SU-DHL-6 (cell line): Measurements from ENCODE around the gene RAP1GAP.

Experiments used
- H2AFZ ChIP-seq: fragments of 200-600 bp; sonication (generic); 2 replicates; pipeline ENCODE4 v1.6.1; 2014; ENCODE audit warnings: low read depth, mild to moderate bottlenecking, moderate library complexity, mixed read lengths, antibody characterized with exemption, low read length; ENCODE audit not compliant: severe bottlenecking
- H3F3A ChIP-seq: fragments of 200-600 bp; shearing (Covaris generic); 2 replicates; pipeline ENCODE4 v1.6.0; 2016; ENCODE audit warnings: antibody characterized with exemption, mild to moderate bottlenecking; ENCODE audit not compliant: insufficient read depth
- H3K27ac ChIP-seq: fragments of 200-600 bp; sonication (generic); 2 replicates; pipeline ENCODE4 v1.5.1; 2016; ENCODE audit warnings: low read depth, mild to moderate bottlenecking, low read length, moderate library complexity, mixed read lengths
- H3K27me3 ChIP-seq: fragments of 200-600 bp; sonication (generic), shearing (Covaris generic); 2 replicates; pipeline ENCODE4 v1.6.0; 2014; ENCODE audit warnings: mild to moderate bottlenecking, low read length
- H3K36me3 ChIP-seq: fragments of 200-600 bp; sonication (generic); 2 replicates; pipeline ENCODE4 v1.6.1; 2014; ENCODE audit warnings: mild to moderate bottlenecking, low read length, mixed read lengths
- H3K4me2 ChIP-seq: fragments of 300-600, 200-600 bp; shearing (Covaris generic), sonication (generic); 2 replicates; pipeline ENCODE4 v1.6.0; 2014; ENCODE audit warnings: low read length, low read depth, mild to moderate bottlenecking; ENCODE audit not compliant: poor library complexity, severe bottlenecking
- H3K4me3 ChIP-seq: fragments of 200-600 bp; sonication (generic); 2 replicates; pipeline ENCODE4 v1.5.1; 2014; ENCODE audit warnings: antibody characterized with exemption, low read length, mild to moderate bottlenecking, mixed read lengths; ENCODE audit not compliant: insufficient read depth, poor library complexity, severe bottlenecking
- H3K79me2 ChIP-seq: fragments of 200-600 bp; sonication (generic); 2 replicates; pipeline ENCODE4 v1.6.1; 2014; ENCODE audit warnings: mild to moderate bottlenecking, low read length, moderate library complexity; ENCODE audit not compliant: insufficient read depth
- H3K9ac ChIP-seq: fragments of 200-600 bp; sonication (generic); 2 replicates; pipeline ENCODE4 v1.7.0; 2014; ENCODE audit warnings: mild to moderate bottlenecking, low read length
- H3K9me2 ChIP-seq: fragments of 200-600 bp; sonication (generic); replicated peaks from 2 replicates; pipeline ENCODE4 v1.6.1; 2014; ENCODE audit warnings: low read length; ENCODE audit not compliant: insufficient read depth
- H3K9me3 ChIP-seq: fragments of 200-600 bp; sonication (generic); 2 replicates; pipeline ENCODE4 v1.6.1; 2014; ENCODE audit warnings: low read length, mixed read lengths; ENCODE audit not compliant: insufficient read depth
- H4K20me1 ChIP-seq: fragments of 200-600 bp; sonication (generic); 2 replicates; pipeline ENCODE4 v1.6.1; 2014; ENCODE audit warnings: low read depth, mild to moderate bottlenecking, antibody characterized with exemption, low read length, moderate library complexity, mixed read lengths
- EZH2phosphoT487 ChIP-seq: fragments of 200-600 bp; sonication (generic), shearing (Covaris generic); conservative IDR thresholded peaks from 2 replicates; pipeline ENCODE4 v1.6.1; 2018; ENCODE audit warnings: mild to moderate bottlenecking, antibody characterized with exemption, low read length, moderate library complexity, mixed read lengths
- TF ChIP-seq, protein P1 (sequence below): fragments of 200-600 bp; sonication (generic); IDR thresholded peaks from one replicate; pipeline ENCODE4 v1.5.1; 2017; ENCODE audit warnings: antibody characterized with exemption, mild to moderate bottlenecking, low read length, moderate library complexity; ENCODE audit not compliant: insufficient read depth, poor library complexity, severe bottlenecking

The RAP1GAP gene

DNA sequence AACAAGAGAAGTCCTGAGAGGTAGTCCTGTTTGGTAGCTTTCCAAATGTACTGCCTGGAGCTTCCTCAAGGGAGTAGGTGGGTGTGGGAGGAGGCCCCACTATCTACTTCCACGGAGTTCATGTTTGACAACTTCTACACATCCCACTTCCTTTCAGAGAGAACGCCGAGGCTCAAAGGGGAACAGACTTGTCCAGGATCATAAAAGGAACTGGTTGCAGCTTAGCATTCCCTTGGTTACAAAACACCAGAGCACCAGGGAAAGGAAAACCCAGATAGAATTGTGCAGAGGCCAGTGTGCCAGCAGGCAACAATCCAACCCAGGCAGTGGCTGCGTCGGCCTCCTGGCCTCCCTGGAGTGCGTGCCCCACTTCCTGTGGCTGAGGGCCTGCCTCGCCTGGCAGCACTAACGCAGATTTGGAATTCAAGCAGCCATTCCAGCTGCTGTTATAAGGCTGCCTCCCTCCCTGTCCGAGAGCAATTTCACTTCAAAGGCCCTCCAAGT is 4.2 kb upstream of the RAP1GAP start:
- no peak overlapping the region for H3K4me2 ChIP-seq
- no peak overlapping the region for H2AFZ ChIP-seq

DNA sequence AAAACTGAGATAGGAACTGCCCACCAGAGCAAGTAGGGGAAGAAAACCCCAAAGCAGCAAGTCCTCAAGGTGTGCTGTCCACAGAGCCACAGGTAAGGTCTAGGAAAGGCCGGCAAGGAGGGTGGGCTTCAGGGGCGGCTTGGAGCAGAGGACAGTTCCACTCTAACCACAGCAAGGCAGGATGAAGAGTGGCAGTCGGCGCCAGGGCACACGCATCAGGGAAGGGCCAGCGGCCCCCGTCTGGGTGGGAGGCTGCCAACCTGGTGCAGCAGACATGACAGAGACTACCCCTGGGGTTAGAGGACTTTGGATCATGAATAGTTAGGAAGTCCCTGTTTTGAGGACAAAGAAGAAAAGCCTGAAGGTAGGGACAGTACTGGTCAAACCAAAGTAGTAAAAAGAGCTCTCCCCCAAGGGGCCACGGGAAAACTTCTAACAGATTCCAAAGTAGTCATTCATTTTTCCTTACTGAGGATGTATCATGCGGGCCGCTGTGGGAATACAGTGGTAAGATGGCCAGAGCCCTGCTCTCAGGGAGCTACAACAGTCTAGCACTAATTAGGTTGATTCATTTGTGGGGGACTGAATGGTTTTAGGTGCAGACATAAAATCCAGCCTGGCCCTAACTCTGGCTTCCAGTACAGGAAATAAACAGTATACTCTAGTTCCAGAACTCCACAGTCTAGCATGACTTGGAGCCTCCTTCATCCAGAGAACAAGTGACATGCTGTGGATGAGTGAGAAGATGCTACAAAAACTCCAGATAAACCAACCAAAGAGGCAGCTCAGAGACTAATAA is 3.5 kb upstream of the RAP1GAP start:
- Histone ChIP-seq H3K27me3 (no peaks in the 10 kb centered on the region), H4K20me1 (0 out of 2 replicates have a peak, but pooled peaks cover 3% of the 10 kb centered on the region), H3K9me3 (no peaks in the 10 kb centered on the region), H3K27ac (no peak overlapping the region), H3F3A (peaks cover 7% of the 10 kb centered on the region; the same call in 1 of the 2 replicates), H3K36me3 (no peaks in the 10 kb centered on the region), H3K9ac (no peak overlapping the region), H3K4me2 (no peak overlapping the region), H3K9me2 (no peaks in the 10 kb centered on the region), H2AFZ (no peak overlapping the region), H3K4me3 (no peak overlapping the region), H3K79me2 (no peaks in the 10 kb centered on the region)
- no peak for TF ChIP-seq EZH2phosphoT487

More for the DNA sequence above, 4.2 kb upstream of the RAP1GAP start:
- Histone ChIP-seq H4K20me1 (0 out of 2 replicates have a peak, but pooled peaks cover 3% of the 10 kb centered on the region), H3K79me2 (no peaks in the 10 kb centered on the region), H3K4me3 (no peak overlapping the region), H3K9me3 (no peaks in the 10 kb centered on the region), H3K9ac (no peak overlapping the region), H3K27me3 (no peaks in the 10 kb centered on the region), H3K27ac (no peak overlapping the region), H3K36me3 (no peaks in the 10 kb centered on the region), H3F3A (peaks cover 7% of the 10 kb centered on the region; the same call in 1 of the 2 replicates), H3K9me2 (no peaks in the 10 kb centered on the region)
- no peak for TF ChIP-seq EZH2phosphoT487
- TF ChIP-seq, protein P1, sequence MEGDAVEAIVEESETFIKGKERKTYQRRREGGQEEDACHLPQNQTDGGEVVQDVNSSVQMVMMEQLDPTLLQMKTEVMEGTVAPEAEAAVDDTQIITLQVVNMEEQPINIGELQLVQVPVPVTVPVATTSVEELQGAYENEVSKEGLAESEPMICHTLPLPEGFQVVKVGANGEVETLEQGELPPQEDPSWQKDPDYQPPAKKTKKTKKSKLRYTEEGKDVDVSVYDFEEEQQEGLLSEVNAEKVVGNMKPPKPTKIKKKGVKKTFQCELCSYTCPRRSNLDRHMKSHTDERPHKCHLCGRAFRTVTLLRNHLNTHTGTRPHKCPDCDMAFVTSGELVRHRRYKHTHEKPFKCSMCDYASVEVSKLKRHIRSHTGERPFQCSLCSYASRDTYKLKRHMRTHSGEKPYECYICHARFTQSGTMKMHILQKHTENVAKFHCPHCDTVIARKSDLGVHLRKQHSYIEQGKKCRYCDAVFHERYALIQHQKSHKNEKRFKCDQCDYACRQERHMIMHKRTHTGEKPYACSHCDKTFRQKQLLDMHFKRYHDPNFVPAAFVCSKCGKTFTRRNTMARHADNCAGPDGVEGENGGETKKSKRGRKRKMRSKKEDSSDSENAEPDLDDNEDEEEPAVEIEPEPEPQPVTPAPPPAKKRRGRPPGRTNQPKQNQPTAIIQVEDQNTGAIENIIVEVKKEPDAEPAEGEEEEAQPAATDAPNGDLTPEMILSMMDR, result no peak

DNA sequence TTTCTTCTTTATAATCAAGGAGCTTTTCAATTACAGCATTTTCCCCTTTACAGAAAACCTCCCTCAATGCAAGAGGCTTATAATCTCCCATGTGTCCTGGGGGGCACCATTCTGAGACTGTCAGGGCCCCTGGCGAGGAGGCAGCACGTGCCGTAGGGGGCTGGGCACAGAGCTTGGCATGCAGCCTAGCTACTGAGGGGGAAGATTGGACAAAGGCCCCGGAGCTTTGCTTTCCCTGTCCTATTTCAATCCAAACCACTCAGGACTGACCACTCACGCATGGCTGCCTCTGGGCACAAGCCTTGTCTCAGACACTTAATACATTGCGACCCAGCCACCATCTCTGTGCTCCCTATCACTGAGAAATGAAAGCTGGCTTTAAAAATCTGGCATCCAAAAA is 2.8 kb upstream of the RAP1GAP start:
- no peaks in the 10 kb centered on the region for H3K9me3 ChIP-seq
- H3K36me3 ChIP-seq, result no peaks in the 10 kb centered on the region
- no peak overlapping the region for H3K9ac ChIP-seq
- no peak overlapping the region for H3K4me2 ChIP-seq
- H3K79me2 ChIP-seq, result no peaks in the 10 kb centered on the region
- no peak overlapping the region for H3K4me3 ChIP-seq
- H3F3A ChIP-seq, result peaks cover 7% of the 10 kb centered on the region; the same call in 1 of the 2 replicates
- no peak overlapping the region for H3K27ac ChIP-seq
- H4K20me1 ChIP-seq, result 0 out of 2 replicates have a peak, but pooled peaks cover 3% of the 10 kb centered on the region
- no peak overlapping the region for H2AFZ ChIP-seq
- no peak for TF ChIP-seq EZH2phosphoT487
- TF ChIP-seq, protein P1, result no peak
- no peaks in the 10 kb centered on the region for H3K27me3 ChIP-seq
- no peaks in the 10 kb centered on the region for H3K9me2 ChIP-seq
